SU-DHL-6 (cell line): ENCODE measurements around the gene LRP6.

Experiments
- EZH2phosphoT487 ChIP-seq: fragments of 200-600 bp; sonication (generic), shearing (Covaris generic); conservative IDR thresholded peaks from 2 replicates; pipeline ENCODE4 v1.6.1; 2018; ENCODE audit warnings: mild to moderate bottlenecking, antibody characterized with exemption, low read length, moderate library complexity, mixed read lengths
- TF ChIP-seq, protein P1 (sequence below): fragments of 200-600 bp; sonication (generic); IDR thresholded peaks from one replicate; pipeline ENCODE4 v1.5.1; 2017; ENCODE audit warnings: antibody characterized with exemption, mild to moderate bottlenecking, low read length, moderate library complexity; ENCODE audit not compliant: insufficient read depth, poor library complexity, severe bottlenecking

DNA sequence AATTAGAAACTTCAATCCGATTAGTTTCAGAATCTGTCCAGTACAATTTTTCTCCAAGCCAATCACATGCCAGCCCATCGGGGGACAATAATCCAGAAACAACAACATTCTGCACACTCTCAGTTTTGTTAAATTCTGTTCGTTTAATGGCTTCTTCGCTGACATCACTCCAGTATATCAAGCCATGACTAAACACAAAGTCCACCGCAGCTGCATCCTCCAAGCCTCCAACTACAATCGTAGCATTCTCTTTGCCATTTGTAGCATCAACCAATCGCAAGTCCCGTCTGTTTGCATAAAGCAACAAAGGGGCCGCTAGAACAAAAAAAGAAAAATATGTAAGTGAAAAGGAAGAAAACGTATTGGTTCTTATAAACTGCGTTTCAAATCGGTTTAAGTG lies 22.5 kb downstream of the LRP6 start:
- TF ChIP-seq, protein P1, sequence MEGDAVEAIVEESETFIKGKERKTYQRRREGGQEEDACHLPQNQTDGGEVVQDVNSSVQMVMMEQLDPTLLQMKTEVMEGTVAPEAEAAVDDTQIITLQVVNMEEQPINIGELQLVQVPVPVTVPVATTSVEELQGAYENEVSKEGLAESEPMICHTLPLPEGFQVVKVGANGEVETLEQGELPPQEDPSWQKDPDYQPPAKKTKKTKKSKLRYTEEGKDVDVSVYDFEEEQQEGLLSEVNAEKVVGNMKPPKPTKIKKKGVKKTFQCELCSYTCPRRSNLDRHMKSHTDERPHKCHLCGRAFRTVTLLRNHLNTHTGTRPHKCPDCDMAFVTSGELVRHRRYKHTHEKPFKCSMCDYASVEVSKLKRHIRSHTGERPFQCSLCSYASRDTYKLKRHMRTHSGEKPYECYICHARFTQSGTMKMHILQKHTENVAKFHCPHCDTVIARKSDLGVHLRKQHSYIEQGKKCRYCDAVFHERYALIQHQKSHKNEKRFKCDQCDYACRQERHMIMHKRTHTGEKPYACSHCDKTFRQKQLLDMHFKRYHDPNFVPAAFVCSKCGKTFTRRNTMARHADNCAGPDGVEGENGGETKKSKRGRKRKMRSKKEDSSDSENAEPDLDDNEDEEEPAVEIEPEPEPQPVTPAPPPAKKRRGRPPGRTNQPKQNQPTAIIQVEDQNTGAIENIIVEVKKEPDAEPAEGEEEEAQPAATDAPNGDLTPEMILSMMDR, result no peak
- no peak for TF ChIP-seq EZH2phosphoT487
